ENCODE results near the gene TLX3.
A peak's percentile ranks its signal among the peaks of the same experiment; 100 is the strongest.
"Not testable (repeated sequence)": the region's sequence is repeated elsewhere in the genome, so short reads cannot be mapped to it uniquely, and the experiment has no call there.

Gene TLX3

DNA sequence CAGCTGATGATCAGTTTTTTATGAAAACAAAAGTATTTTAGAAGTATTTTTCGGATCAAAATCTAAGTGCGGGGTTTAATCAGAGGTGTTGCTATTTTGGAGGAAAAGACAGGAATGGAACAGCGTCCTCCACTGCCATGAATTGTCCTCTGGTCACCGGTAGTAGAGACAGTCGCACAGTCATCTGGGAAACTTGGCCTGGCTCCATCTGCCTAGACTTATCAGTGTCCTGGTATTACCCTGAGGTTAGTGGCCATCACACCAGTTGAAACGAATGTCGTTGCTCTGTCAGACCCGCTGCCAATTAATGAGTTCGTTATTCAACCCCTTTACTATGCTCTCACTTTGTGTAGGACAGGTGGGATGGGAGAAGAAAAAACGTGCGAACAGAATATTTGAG lies 8.2 kb downstream of the TLX3 start:
- in situ Hi-C loops (cut with MboI; ENCODE audit: low pct_unique_long_range_greater_than_20kb, low sequenced_read_pairs), result no loop called here
- no peak for DNase-seq

GRCh38 chr5:171318026-171318425 lies 9.0 kb downstream of the TLX3 start:
- in situ Hi-C loops (cut with MboI; ENCODE audit: low pct_unique_long_range_greater_than_20kb, low sequenced_read_pairs), result no loop called here
- no peak for DNase-seq

GRCh38 chr5:171321447-171321846 lies 12.4 kb downstream of the TLX3 start:
- no peak for DNase-seq
- in situ Hi-C loops (cut with MboI; ENCODE audit: low pct_unique_long_range_greater_than_20kb, low sequenced_read_pairs), result no loop called here

DNA sequence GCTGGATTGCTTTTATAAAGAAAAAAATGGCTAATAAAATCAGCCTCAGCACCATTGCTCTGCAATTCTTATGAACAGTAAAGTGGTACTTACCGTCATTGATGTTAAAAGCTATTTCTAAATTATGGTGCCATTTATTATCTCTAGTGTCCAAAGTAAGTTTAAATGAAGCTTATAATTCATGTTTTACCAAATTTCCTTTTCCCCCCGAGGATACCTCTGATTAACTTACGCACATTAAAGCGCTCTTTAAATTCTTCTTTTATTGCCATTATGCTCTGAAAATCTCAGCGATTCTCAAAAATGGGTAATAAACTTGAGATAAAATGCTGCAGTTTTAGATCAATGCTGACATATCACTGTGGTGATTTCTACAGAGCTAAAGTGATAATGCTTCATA lies 13.5 kb downstream of the TLX3 start:
- no peak for DNase-seq

DNA sequence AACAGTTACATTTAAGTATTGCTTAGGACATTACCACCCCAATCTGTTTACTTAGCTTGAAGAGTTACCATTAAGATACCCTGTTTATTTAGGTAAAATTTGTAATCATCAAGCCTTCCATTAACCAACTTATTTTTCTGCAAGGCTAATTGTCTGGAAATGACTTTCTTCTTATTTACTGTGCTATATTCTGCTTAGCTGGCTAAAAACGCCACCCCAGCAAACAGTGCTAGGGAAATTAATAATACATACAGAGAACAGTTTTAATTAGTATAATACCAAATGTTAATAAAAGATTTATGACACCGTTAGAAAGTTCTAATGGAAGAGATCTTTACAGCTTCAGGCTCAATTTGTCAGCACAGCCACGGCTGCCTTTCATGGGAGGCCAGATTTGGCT lies 14.0 kb downstream of the TLX3 start:
- in situ Hi-C loops (cut with MboI; ENCODE audit: low pct_unique_long_range_greater_than_20kb, low sequenced_read_pairs), result no loop called here
- DNase-seq, result no peak

More for the DNA sequence above, 13.5 kb downstream of the TLX3 start:
- in situ Hi-C loops (cut with MboI; ENCODE audit: low pct_unique_long_range_greater_than_20kb, low sequenced_read_pairs), result no loop called here

DNA sequence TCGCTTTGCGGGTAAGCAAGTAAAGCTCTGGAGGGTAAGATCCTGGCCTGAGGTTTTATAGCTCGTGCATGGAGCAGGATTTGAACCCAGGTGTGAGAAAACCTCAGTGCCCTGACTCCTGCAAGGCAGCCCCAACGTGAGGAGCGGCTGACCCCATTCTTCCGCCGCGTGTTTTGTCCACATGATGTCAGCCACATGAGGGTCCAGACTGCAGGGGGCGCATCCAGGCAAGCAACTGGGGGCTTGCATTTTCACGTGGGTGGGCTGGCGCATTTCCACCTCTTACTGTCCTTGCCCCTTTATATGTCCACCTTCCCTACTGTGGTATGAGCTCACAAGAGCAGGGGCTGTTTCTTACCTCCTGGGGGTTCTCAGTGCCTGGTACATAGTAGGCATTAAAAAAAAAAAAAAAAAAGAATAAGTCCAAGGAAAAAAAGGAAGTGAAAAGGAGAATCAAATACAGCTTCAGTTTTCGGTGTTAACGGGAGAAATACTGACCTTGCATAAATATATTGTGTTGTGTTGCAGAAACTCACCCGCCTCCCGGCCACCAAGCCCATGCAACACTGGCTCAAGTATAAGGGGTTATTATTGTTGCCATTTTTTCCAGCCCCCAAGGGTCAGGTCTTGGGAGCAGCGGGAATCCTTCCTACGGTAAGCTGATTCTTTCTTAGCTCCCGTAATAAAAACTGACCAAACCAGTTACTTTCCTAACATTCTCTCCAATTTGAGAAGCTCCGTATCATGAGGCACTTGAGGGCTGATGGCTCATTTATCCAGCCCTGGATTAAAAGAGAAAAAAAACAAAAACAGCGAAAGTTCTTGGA lies 15.0 kb downstream of the TLX3 start:
- in situ Hi-C loops (cut with MboI; ENCODE audit: low pct_unique_long_range_greater_than_20kb, low sequenced_read_pairs), result no loop called here
- no peak for DNase-seq

- DNase-seq, result no peak
- in situ Hi-C loops (cut with MboI; ENCODE audit: low pct_unique_long_range_greater_than_20kb, low sequenced_read_pairs), result no loop called here
Observed at GRCh38 chr5:171330021-171330420, 21.0 kb downstream of the TLX3 start.

DNA sequence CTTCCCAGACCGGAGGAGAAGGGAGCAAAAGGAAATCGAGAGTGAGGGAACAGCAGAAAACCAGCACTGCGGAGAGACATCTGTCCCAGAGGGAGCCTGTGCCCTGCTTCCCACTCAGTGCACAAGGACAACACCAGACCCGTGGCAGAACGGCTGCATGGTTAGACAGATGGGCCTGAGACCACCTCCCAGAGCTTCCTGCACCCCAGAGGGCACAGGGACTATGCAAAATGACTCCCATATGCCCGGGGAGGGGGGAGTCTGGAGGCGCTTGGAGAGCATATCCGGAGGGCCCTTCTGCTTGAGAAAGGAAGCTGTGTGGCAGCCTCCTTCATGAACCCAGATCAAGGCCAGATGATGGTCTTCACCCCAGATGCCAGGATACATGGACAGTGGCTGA lies 26.6 kb downstream of the TLX3 start:
- in situ Hi-C loops (cut with MboI; ENCODE audit: low pct_unique_long_range_greater_than_20kb, low sequenced_read_pairs), result no loop called here
- no peak for DNase-seq

DNA sequence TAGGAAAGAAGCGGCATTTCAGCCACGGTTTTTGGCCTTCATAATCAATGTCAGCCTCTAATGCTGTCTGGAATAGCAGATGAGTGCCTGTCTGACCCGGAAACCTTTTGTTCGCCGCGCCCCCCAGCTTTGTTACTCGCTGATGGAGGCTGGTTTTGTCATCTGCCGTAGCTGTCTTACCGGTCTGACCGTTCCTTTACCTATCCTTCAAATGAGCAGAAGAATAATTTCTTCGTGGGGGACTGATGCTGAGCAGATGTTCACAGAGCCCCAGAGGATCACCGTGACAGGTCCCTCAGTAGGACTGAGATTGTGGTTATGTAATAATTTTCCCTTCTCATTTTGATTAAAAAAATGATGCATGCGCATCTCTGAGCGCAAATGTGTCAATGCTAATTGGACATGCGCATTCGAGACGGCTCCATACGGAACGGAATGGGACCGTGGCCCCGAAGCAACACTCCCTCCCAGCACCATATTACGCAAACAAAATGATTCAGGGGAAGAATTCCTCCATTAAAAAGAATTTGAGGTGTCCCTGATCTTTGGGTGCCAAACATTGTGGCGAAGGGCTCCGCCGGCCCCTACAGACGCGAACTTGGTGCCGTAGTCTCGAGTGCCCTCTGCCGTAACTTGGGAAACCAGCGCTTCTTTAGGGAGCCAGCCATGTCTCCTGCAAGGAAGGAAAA lies 27.6 kb downstream of the TLX3 start:
- in situ Hi-C loops (cut with MboI; ENCODE audit: low pct_unique_long_range_greater_than_20kb, low sequenced_read_pairs), result no loop called here
- peak; percentile 49 for DNase-seq

DNA sequence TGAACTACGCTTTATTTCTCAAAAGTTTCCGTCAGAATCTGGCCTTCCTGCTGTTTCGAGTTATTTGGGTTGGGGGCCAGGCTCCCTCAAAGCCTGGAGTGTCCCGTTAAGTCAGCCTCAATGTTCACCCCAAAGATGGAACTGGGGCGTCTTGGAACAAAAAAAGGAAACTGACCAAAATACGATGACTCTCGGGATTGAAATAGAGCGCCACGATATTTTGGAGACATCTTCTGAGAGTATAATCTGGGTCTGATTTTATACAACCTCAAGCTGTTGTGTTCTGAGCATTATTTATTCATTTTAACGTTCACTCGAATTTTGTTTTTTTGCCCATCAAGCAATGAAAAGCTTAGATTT lies 28.1 kb downstream of the TLX3 start:
- peak; percentile 15 for DNase-seq
- in situ Hi-C loops (cut with MboI; ENCODE audit: low pct_unique_long_range_greater_than_20kb, low sequenced_read_pairs), result no loop called here

- in situ Hi-C loops (cut with MboI; ENCODE audit: low pct_unique_long_range_greater_than_20kb, low sequenced_read_pairs), result no loop called here
- DNase-seq, result no peak
Observed at GRCh38 chr5:171340042-171340441, 31.0 kb downstream of the TLX3 start.

- no peak for DNase-seq
Observed at GRCh38 chr5:171340491-171340890, 31.4 kb downstream of the TLX3 start.

DNA sequence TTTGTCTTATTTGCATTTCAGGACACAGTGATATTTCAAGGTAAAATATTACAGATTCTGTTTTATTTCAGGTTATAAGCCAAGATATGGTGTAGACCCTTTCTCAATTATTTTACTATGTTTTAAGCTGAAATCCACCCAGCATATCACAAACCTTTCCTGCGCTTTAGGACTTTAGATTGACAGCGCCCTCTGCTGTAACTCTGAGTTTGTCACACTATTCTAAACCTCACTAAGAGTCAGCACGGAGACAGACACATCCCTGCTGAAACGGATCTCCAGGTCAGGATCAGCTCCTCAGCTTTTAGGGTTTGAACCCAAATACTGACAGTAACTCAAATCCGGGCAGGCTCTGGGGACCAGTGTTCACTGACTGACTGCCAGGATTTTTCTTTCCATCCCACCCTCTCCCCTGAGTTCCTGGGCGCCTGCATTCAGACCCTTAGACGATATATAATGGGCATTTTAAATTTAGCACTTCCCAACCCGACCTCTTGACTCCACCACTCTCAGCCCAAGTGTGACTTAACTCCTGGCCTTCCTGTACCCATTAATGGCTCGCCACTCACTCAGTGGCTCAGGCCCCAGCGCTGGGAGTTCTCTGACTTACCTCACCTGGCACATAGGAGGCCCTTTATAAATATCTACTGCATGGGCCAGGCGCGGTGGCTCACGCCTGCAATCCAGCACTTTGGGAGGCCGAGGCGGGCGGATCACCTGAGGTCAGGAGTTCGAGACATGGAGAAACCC lies 33.5 kb downstream of the TLX3 start:
- DNase-seq, result peak; percentile 74
- in situ Hi-C loops (cut with MboI; ENCODE audit: low pct_unique_long_range_greater_than_20kb, low sequenced_read_pairs), result no loop called here

More at GRCh38 chr5:171340491-171340890, 31.4 kb downstream of the TLX3 start:
- in situ Hi-C loops (cut with MboI; ENCODE audit: low pct_unique_long_range_greater_than_20kb, low sequenced_read_pairs), result no loop called here

DNA sequence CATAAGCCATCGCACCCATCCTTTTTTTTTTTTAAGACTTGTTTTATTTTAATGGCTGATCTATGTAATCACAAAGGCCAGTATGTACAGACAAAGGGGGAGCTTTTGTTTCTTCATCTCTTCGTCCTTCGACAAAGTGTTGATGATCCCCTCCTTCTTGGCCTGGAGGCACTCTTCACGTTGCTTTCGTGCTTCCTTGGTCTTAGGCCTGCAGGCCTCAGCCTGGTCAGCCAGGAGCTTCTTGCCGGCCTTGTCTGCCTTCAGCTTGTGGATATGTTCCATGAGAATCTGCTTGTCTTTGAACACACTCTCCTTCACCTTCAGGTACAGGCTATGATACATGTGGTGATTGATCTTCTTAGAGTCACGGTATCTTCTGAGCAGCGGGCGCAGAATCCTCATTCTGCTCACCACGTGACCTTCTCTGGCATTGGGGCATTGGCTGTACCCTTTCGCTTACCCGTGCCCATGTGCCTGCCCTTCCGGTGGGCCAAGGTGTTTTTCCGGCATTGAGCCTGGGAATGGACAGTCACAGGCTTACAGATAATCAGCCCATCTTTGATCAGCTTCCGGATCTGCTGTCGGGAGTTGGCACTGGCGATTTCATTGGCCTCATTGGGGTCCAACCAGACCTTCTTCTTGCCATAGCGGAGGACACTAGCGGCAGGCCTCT lies 36.0 kb downstream of the TLX3 start:
- in situ Hi-C loops (cut with MboI; ENCODE audit: low pct_unique_long_range_greater_than_20kb, low sequenced_read_pairs), result no loop called here
- no peak for DNase-seq

- DNase-seq, result no peak
- in situ Hi-C loops (cut with MboI; ENCODE audit: low pct_unique_long_range_greater_than_20kb, low sequenced_read_pairs), result no loop called here
Observed at GRCh38 chr5:171351536-171352073, 42.6 kb downstream of the TLX3 start.

GRCh38 chr5:171355302-171355724 lies 46.3 kb downstream of the TLX3 start:
- DNase-seq, result no peak
- in situ Hi-C loops (cut with MboI; ENCODE audit: low pct_unique_long_range_greater_than_20kb, low sequenced_read_pairs), result no loop called here

DNA sequence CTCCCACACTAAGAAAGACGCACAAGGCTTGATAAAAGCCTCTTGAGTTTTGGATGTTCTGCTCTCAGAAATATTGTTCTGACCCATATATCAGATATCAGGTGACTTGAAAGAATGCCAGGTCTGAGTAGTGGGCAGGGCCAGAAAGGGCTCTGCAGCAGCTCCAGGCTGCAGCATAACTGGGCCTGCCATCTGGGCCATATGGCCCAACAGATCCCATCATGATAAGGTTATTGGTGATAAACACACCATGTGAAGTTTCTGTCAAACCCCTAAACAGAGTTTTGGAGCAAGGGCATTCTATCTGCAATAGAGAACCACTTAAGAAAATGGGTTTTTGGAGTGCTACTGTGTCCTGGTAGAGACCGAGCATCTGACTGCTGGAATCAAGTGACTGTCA lies 48.8 kb downstream of the TLX3 start:
- in situ Hi-C loops (cut with MboI; ENCODE audit: low pct_unique_long_range_greater_than_20kb, low sequenced_read_pairs), result no loop called here
- no peak for DNase-seq

- in situ Hi-C loops (cut with MboI; ENCODE audit: low pct_unique_long_range_greater_than_20kb, low sequenced_read_pairs); DNase-seq: not testable (repeated sequence)
Observed at GRCh38 chr5:171361151-171361550, 52.1 kb downstream of the TLX3 start.
